ENCODE measurements around the gene PAPLN.
A peak's percentile ranks its signal among the peaks of the same experiment; 100 is the strongest.

PAPLN gene

GRCh38 chr14:73289729-73290128, 52.4 kb downstream of the PAPLN start:
- H3K36me3 ChIP-seq (ENCODE audit: insufficient read depth): no peaks in the 10 kb centered on the region
- H4K20me1 ChIP-seq (ENCODE audit: insufficient read depth): no peaks in the 10 kb centered on the region
- H3K4me1 ChIP-seq (ENCODE audit: low read depth, poor library complexity, severe bottlenecking): peaks cover 23% of the 10 kb centered on the region
- H3K9ac ChIP-seq: no peak overlapping the region
- no peak overlapping the region for H2AFZ ChIP-seq (ENCODE audit: low read depth)
- H3K27ac ChIP-seq: peak overlapping the region; percentile 36; the same call in 1 of the 2 replicates
- no peaks in the 10 kb centered on the region for H3K79me2 ChIP-seq (ENCODE audit: insufficient read depth, low read depth)
- peak overlapping the region; percentile 76 for H3K4me2 ChIP-seq
- TF ChIP-seq CTCF (conservative IDR thresholded peaks at IDR 0.05; ENCODE audit: low read depth, low read length): no peak
- no peak overlapping the region for H3K4me3 ChIP-seq (IDR thresholded peaks at IDR 0.05; ENCODE audit: insufficient read depth, low read depth, low read length)
- no peaks in the 10 kb centered on the region for H3K27me3 ChIP-seq (ENCODE audit: insufficient read depth, low read depth)

DNA sequence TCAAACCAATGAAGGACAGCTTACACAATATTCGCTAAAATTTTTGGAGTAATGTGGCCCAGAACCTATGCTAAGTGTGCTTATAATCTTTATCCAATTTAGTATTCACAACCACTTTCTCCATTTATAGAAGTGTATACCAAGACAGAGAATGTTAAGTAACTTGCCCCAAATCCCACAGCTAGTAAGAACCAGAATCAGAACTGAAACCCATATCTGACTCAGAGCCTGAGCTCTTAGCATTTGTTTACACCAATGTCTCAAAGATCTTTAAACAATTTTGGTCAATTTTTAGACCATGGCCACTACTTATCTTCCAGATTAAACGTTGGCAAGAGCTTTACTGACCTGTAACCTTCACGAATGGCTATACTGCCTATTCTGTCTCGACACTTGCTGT, 53.0 kb downstream of the PAPLN start:
- Histone ChIP-seq H3K4me2 (peak overlapping the region; percentile 76), H3K36me3 (ENCODE audit: insufficient read depth) (no peaks in the 10 kb centered on the region), H3K9ac (no peak overlapping the region), H3K27me3 (ENCODE audit: insufficient read depth, low read depth) (no peaks in the 10 kb centered on the region), H3K27ac (peak overlapping the region; percentile 36; the same call in 1 of the 2 replicates), H4K20me1 (ENCODE audit: insufficient read depth) (no peaks in the 10 kb centered on the region), H3K4me1 (ENCODE audit: low read depth, poor library complexity, severe bottlenecking) (peaks cover 23% of the 10 kb centered on the region), H3K4me3 (IDR thresholded peaks at IDR 0.05; ENCODE audit: insufficient read depth, low read depth, low read length) (no peak overlapping the region), H2AFZ (ENCODE audit: low read depth) (no peak overlapping the region), H3K79me2 (ENCODE audit: insufficient read depth, low read depth) (no peaks in the 10 kb centered on the region)
- no peak for TF ChIP-seq CTCF (conservative IDR thresholded peaks at IDR 0.05; ENCODE audit: low read depth, low read length)

DNA sequence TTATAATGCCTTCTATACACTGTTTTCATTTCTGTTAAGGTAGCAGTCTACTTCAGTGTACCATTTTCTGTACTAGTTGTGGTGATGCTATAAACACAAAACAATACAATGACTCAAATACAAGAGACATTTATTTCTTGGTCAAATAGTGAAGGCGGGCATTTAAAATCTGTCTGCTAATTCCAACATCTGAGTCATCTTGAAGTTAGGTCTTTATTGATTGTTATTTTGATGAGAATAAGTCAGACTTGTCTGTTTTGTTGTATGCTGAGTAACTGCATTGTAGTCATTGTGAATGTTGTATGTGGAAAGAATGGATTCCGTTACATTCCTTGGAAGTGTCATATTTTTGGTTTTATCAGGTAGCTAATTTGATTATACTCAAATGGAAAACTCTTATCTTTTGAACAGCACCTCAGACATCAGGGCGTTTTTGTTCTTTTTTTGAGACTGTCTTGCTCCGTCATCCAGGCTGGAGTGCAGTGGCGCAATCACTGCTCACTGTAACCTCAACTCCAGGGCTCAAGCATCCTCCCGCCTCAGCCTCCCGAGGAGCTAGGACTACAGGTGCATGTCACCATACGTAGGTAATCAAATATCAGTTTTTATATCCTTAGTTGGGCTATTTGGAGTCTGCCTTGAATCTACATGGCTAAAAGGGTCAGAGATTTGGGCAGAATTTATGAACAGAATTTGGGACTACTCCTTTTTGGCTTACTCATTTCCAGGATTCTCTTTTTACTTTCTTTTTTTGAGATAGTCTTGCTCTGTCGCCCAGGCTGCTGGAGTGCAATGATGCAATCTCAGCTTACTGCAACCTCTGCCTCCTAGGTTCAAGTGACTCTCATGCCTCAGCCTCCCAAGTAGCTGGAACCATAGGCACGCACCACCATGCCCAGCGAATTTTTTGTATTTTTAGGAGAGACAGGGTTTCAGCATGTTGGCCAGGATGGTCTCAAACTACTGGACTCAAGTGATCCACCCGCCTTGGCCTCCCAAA, 56.8 kb downstream of the PAPLN start:
- H2AFZ ChIP-seq (ENCODE audit: low read depth): no peak overlapping the region
- no peak overlapping the region for H3K9ac ChIP-seq
- H3K4me2 ChIP-seq: no peak overlapping the region
- no peak overlapping the region for H3K4me3 ChIP-seq (IDR thresholded peaks at IDR 0.05; ENCODE audit: insufficient read depth, low read depth, low read length)
- no peaks in the 10 kb centered on the region for H4K20me1 ChIP-seq (ENCODE audit: insufficient read depth)
- no peak for TF ChIP-seq CTCF (conservative IDR thresholded peaks at IDR 0.05; ENCODE audit: low read depth, low read length)
- no peaks in the 10 kb centered on the region for H3K36me3 ChIP-seq (ENCODE audit: insufficient read depth)
- H3K27me3 ChIP-seq (ENCODE audit: insufficient read depth, low read depth): no peaks in the 10 kb centered on the region
- no peaks in the 10 kb centered on the region for H3K79me2 ChIP-seq (ENCODE audit: insufficient read depth, low read depth)
- H3K4me1 ChIP-seq (ENCODE audit: low read depth, poor library complexity, severe bottlenecking): peaks cover 19% of the 10 kb centered on the region
- no peak overlapping the region for H3K27ac ChIP-seq

DNA sequence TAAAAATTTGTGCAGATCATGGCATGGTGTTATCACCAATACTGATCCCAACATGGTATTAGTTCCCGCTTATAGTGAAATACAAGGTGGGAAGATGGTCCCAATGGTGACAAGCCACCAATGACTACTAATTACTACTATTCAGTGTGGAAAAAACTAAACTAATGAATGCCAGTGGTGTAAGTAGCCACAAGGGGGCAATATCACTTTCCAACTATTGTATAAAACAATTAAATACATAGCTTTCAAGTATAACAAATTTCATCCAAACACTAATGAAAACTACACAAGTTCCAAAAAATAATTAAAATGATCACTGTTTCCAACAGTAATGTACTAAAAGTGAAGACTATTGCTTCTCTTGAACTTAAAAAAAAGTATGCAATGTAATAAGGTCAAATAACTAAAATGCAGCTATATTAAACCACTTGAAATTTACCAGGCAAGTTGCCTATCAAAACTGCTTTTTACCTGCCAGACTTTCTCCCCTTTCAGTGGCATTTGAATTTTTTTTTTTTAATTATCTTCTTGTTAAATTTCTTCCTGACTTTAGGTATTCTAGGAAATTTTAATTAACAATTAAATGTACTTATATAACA, 58.0 kb downstream of the PAPLN start:
- peak; percentile 70 for TF ChIP-seq CTCF (conservative IDR thresholded peaks at IDR 0.05; ENCODE audit: low read depth, low read length)
- no peaks in the 10 kb centered on the region for H3K36me3 ChIP-seq (ENCODE audit: insufficient read depth)
- no peak overlapping the region for H3K27ac ChIP-seq
- H4K20me1 ChIP-seq (ENCODE audit: insufficient read depth): no peaks in the 10 kb centered on the region
- peaks cover 7% of the 10 kb centered on the region for H3K4me1 ChIP-seq (ENCODE audit: low read depth, poor library complexity, severe bottlenecking)
- no peak overlapping the region for H2AFZ ChIP-seq (ENCODE audit: low read depth)
- H3K79me2 ChIP-seq (ENCODE audit: insufficient read depth, low read depth): no peaks in the 10 kb centered on the region
- H3K4me2 ChIP-seq: no peak overlapping the region
- no peaks in the 10 kb centered on the region for H3K27me3 ChIP-seq (ENCODE audit: insufficient read depth, low read depth)
- H3K9ac ChIP-seq: no peak overlapping the region
- H3K4me3 ChIP-seq (IDR thresholded peaks at IDR 0.05; ENCODE audit: insufficient read depth, low read depth, low read length): no peak overlapping the region

Data from KMS-11 (cell line).